SK-N-SH (cell line): Measurements from ENCODE around the gene ACLY. TPM values are rescaled to one million over a fixed set of nuclear protein-coding genes. Genes with fewer than 3 reads are reported as not detected.

Source experiments
- CTCF ChIA-PET: fragments of 300-600, 350-600 bp; formaldehyde crosslinking; extraction: SDS; loops from one replicate; lab custom pipeline; 2021; lab: Yijun Ruan, JAX
- POLR2A ChIA-PET: fragments of 350-600 bp; sonication (Branson Sonifier 250); formaldehyde crosslinking; extraction: SDS; loops from one replicate; lab custom pipeline; 2020; ENCODE audit warnings: antibody characterized with exemption, inconsistent platforms; lab: Yijun Ruan, JAX
- DNase-seq: peaks from one replicate; pipeline ENCODE4 v3.0.0; 2012
- H2AFZ ChIP-seq: fragments of 200-600 bp; sonication (generic); 2 replicates; pipeline ENCODE4 v1.8.1; 2016; ENCODE audit warnings: antibody characterized with exemption, mild to moderate bottlenecking, low read depth
- H3F3A ChIP-seq: fragments of 200-600 bp; sonication (generic); replicated peaks from 2 replicates; pipeline ENCODE3; 2016; ENCODE audit warnings: antibody characterized with exemption, mild to moderate bottlenecking; ENCODE audit not compliant: insufficient read depth
- H3K27ac ChIP-seq, 2 experiments: fragments of 200-500 bp in 1 of 2; fragments of 200-600 bp in 1 of 2; sonication (Bioruptor generic) in 1 of 2; sonication (generic), shearing (Covaris generic) in 1 of 2; 2 replicates each; pipeline versions ENCODE4 v1.5.1 to v1.6.1; 2014 to 2016; ENCODE audit warnings: low read depth in 2 of 2, inconsistent platforms in 1 of 2, low read length in 1 of 2, mild to moderate bottlenecking in 1 of 2, mixed read lengths in 1 of 2
- H3K27me3 ChIP-seq: fragments of 200-600 bp; sonication (generic), shearing (Covaris generic); 2 replicates; pipeline ENCODE4 v1.6.1; 2016; ENCODE audit warnings: mixed run types; ENCODE audit not compliant: insufficient read depth
- H3K36me3 ChIP-seq, 2 experiments: fragments of 200-500 bp in 1 of 2; fragments of 200-600 bp in 1 of 2; sonication (Bioruptor generic) in 1 of 2; sonication (generic) in 1 of 2; replicated peaks in 1 of 2; 2 replicates each; pipeline versions ENCODE3 to v1.5.1; 2014 to 2016; ENCODE audit warnings: low read length in 1 of 2, mild to moderate bottlenecking in 1 of 2; ENCODE audit not compliant: insufficient read depth in 2 of 2, control insufficient read depth in 1 of 2
- H3K4me1 ChIP-seq, 2 experiments: fragments of 200-500 bp in 1 of 2; fragments of 200-600 bp in 1 of 2; sonication (Bioruptor generic) in 1 of 2; sonication (generic), shearing (Covaris generic) in 1 of 2; 2 replicates each; pipeline versions ENCODE4 v1.5.1 to v1.6.1; 2014 to 2016; ENCODE audit warnings: low read depth in 1 of 2, low read length in 1 of 2, mixed run types in 1 of 2; ENCODE audit not compliant: insufficient read depth in 2 of 2, control insufficient read depth in 1 of 2
- H3K4me2 ChIP-seq: fragments of 200-600 bp; sonication (generic), shearing (Covaris generic); 2 replicates; pipeline ENCODE4 v1.6.1; 2017; ENCODE audit warnings: mixed run types
- H3K4me3 ChIP-seq, 2 experiments: fragments of 200-500 bp in 1 of 2; fragments of 200-600 bp in 1 of 2; sonication (Bioruptor generic) in 1 of 2; sonication (generic), shearing (Covaris generic) in 1 of 2; 2 replicates each; pipeline versions ENCODE4 v1.5.1 to v1.8.1; 2014 to 2016; ENCODE audit warnings: low read depth in 2 of 2, inconsistent platforms in 1 of 2, low read length in 1 of 2, mild to moderate bottlenecking in 1 of 2, mixed read lengths in 1 of 2, moderate library complexity in 1 of 2
- H3K79me2 ChIP-seq: fragments of 200-600 bp; sonication (generic); 2 replicates; pipeline ENCODE4 v1.8.1; 2017; ENCODE audit warnings: mild to moderate bottlenecking; ENCODE audit not compliant: insufficient read depth
- H3K9ac ChIP-seq: fragments of 200-600 bp; sonication (generic); 2 replicates; pipeline ENCODE4 v1.6.1; 2017; ENCODE audit warnings: mixed run types
- H3K9me2 ChIP-seq: fragments of 200-600 bp; sonication (generic); 2 replicates; pipeline ENCODE4 v1.6.1; 2017; ENCODE audit warnings: mixed run types
- H3K9me3 ChIP-seq: fragments of 200-600 bp; sonication (generic); 2 replicates; pipeline ENCODE4 v1.6.1; 2017; ENCODE audit warnings: mixed run types, mild to moderate bottlenecking, moderate library complexity
- H4K20me1 ChIP-seq: fragments of 200-600 bp; sonication (generic); 2 replicates; pipeline ENCODE4 v1.6.1; 2017; ENCODE audit warnings: mild to moderate bottlenecking, mixed run types; ENCODE audit not compliant: insufficient read depth
- CHD2 ChIP-seq: fragments of 150-350 bp; IDR thresholded peaks from 2 replicates; pipeline ENCODE4 v1.6.1; 2018; ENCODE audit warnings: low read length; ENCODE audit not compliant: partially characterized antibody
- FOXM1 ChIP-seq: IDR thresholded peaks from 2 replicates; pipeline ENCODE4 v1.4.0; 2012; ENCODE audit warnings: low read depth, mild to moderate bottlenecking
- JUND ChIP-seq: IDR thresholded peaks from 2 replicates; pipeline ENCODE4 v1.4.0; 2012
- MEF2A ChIP-seq: IDR thresholded peaks from 2 replicates; pipeline ENCODE4 v1.4.0; 2012; ENCODE audit warnings: low read depth, borderline replicate concordance
- NRF1 ChIP-seq: IDR thresholded peaks from 2 replicates; pipeline ENCODE4 v1.6.1; 2012; ENCODE audit warnings: low read depth, mild to moderate bottlenecking, low read length
- RAD21 ChIP-seq: IDR thresholded peaks from 2 replicates; pipeline ENCODE4 v1.6.1; 2012; ENCODE audit warnings: mild to moderate bottlenecking, low read length
- RXRA ChIP-seq: IDR thresholded peaks from 2 replicates; pipeline ENCODE4 v1.4.0; 2012; ENCODE audit warnings: low read depth, mild to moderate bottlenecking, borderline replicate concordance
- SMC3 ChIP-seq: IDR thresholded peaks from 2 replicates; pipeline ENCODE4 v1.6.1; 2012; ENCODE audit warnings: low read depth, low read length, improper control_type of control experiment
- TAF1 ChIP-seq: IDR thresholded peaks from 2 replicates; pipeline ENCODE4 v1.6.1; 2012; ENCODE audit warnings: low read depth, mild to moderate bottlenecking, low read length, moderate library complexity, borderline replicate concordance
- TCF12 ChIP-seq: IDR thresholded peaks from 2 replicates; pipeline ENCODE4 v1.4.0; 2012
- WGBS: methylation state at CpG from one replicate; pipeline ENCODE4 v1.1.6; 2017; ENCODE audit warnings: low lambda C conversion rate; 5-methylcytosine and 5-hydroxymethylcytosine counted together
- polyA plus RNA-seq, 3 experiments: library from polyadenylated mRNA; depleted of rRNA; stranded (reverse); fragments of >200 nt; gene quantifications; 2 replicates each; pipeline ENCODE4 v1.2.3, GENCODE V29; 2012
- TF ChIP-seq, protein P1 (sequence below): IDR thresholded peaks from 2 replicates; pipeline ENCODE4 v1.4.0; 2012; ENCODE audit warnings: low read depth, borderline replicate concordance
- TF ChIP-seq, protein P2 (sequence below): IDR thresholded peaks from 2 replicates; pipeline ENCODE4 v1.4.0; 2012; ENCODE audit warnings: low read depth, borderline replicate concordance
- TF ChIP-seq, protein P3 (sequence below): IDR thresholded peaks from 2 replicates; pipeline ENCODE4 v1.6.1; 2012; ENCODE audit warnings: mild to moderate bottlenecking, low read depth, low read length, moderate library complexity

Gene ACLY
- polyA plus RNA-seq, 1 of the 3 experiments (the other 2 are of a cell fraction), result 163 TPM

DNA sequence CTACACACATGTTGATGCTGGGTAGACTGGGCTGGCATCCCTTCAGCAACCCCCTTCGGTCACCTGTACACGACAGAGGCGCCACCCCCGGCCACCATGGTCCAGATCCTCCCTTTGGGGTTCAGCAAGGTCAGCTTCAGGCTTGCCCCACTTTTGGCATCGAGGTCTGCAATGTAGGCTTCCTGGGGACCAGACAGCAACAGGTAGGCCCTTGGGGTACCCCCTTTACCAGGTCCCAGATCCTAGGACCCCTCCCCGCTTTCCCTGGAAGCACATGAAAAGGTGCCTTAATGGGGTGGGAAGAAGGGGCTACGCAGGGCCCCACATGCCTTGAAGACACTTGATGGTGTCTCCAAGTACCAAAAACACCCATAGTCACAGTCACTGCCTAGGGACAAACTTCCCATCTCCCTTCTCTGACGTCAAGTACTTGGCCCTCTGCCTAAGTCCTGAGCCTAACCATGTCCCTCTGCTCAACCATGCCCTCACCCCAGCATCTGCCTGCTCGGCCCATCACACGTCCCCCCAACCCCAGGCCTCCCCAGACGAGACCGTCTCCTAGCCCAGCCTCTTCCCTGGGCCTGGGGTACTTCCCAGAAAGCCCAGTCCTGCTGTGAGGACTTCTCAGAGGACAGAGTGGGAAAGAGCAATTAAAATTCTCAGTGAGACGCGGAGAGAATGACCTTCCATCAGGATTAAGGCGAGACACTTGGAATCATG lies 12.1 kb downstream of the ACLY start:
- H3K4me3 ChIP-seq, result no peak overlapping the region; a peak in 1 of 4 replicates
- peak overlapping the region; percentile 85 to 97 for H3K27ac ChIP-seq
- no peak overlapping the region for H2AFZ ChIP-seq
- TF ChIP-seq, protein P1, sequence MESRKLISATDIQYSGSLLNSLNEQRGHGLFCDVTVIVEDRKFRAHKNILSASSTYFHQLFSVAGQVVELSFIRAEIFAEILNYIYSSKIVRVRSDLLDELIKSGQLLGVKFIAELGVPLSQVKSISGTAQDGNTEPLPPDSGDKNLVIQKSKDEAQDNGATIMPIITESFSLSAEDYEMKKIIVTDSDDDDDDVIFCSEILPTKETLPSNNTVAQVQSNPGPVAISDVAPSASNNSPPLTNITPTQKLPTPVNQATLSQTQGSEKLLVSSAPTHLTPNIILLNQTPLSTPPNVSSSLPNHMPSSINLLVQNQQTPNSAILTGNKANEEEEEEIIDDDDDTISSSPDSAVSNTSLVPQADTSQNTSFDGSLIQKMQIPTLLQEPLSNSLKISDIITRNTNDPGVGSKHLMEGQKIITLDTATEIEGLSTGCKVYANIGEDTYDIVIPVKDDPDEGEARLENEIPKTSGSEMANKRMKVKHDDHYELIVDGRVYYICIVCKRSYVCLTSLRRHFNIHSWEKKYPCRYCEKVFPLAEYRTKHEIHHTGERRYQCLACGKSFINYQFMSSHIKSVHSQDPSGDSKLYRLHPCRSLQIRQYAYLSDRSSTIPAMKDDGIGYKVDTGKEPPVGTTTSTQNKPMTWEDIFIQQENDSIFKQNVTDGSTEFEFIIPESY, result no peak
- TF ChIP-seq JUND (no peak), SMC3 (no peak), RXRA (no peak), TAF1 (no peak), TCF12 (no peak), NRF1 (no peak), CHD2 (no peak), MEF2A (no peak), FOXM1 (no peak), RAD21 (no peak)
- TF ChIP-seq, protein P2, sequence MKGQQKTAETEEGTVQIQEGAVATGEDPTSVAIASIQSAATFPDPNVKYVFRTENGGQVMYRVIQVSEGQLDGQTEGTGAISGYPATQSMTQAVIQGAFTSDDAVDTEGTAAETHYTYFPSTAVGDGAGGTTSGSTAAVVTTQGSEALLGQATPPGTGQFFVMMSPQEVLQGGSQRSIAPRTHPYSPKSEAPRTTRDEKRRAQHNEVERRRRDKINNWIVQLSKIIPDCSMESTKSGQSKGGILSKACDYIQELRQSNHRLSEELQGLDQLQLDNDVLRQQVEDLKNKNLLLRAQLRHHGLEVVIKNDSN, result no peak
- TF ChIP-seq, protein P3, sequence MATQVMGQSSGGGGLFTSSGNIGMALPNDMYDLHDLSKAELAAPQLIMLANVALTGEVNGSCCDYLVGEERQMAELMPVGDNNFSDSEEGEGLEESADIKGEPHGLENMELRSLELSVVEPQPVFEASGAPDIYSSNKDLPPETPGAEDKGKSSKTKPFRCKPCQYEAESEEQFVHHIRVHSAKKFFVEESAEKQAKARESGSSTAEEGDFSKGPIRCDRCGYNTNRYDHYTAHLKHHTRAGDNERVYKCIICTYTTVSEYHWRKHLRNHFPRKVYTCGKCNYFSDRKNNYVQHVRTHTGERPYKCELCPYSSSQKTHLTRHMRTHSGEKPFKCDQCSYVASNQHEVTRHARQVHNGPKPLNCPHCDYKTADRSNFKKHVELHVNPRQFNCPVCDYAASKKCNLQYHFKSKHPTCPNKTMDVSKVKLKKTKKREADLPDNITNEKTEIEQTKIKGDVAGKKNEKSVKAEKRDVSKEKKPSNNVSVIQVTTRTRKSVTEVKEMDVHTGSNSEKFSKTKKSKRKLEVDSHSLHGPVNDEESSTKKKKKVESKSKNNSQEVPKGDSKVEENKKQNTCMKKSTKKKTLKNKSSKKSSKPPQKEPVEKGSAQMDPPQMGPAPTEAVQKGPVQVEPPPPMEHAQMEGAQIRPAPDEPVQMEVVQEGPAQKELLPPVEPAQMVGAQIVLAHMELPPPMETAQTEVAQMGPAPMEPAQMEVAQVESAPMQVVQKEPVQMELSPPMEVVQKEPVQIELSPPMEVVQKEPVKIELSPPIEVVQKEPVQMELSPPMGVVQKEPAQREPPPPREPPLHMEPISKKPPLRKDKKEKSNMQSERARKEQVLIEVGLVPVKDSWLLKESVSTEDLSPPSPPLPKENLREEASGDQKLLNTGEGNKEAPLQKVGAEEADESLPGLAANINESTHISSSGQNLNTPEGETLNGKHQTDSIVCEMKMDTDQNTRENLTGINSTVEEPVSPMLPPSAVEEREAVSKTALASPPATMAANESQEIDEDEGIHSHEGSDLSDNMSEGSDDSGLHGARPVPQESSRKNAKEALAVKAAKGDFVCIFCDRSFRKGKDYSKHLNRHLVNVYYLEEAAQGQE, result no peak
- WGBS, result 44% methylated on average over 14 of the region's 15 CpGs
- DNase-seq, result no peak
- H3F3A ChIP-seq, result peaks cover 42% of the 10 kb centered on the region
- H3K9me3 ChIP-seq, result no peaks in the 10 kb centered on the region
- H3K27me3 ChIP-seq, result no peaks in the 10 kb centered on the region
- H3K9me2 ChIP-seq, result no peaks in the 10 kb centered on the region
- H3K9ac ChIP-seq, result peak overlapping the region; percentile 55
- ChIA-PET POLR2A (interaction anchor here (1.6 kb wide), 1 partner anchor 12 kb away, joined by 16 read pairs; no protein-coding TSS in a partner anchor), CTCF (interaction anchor here (1.8 to 3.4 kb wide), 2 partner anchors 11 kb away, joined by 6 to 21 read pairs; partner anchors contain the start of gene ACLY)
- peaks cover 61 to 66% of the 10 kb centered on the region in 2 experiments for H3K36me3 ChIP-seq
- H3K4me1 ChIP-seq, result peaks cover 38 to 57% of the 10 kb centered on the region in 2 experiments
- peaks cover 51% of the 10 kb centered on the region for H3K79me2 ChIP-seq
- H3K4me2 ChIP-seq, result peak overlapping the region; percentile 84
- peaks cover 18% of the 10 kb centered on the region for H4K20me1 ChIP-seq
